ENCODE measurements around the gene IL19.

DNA sequence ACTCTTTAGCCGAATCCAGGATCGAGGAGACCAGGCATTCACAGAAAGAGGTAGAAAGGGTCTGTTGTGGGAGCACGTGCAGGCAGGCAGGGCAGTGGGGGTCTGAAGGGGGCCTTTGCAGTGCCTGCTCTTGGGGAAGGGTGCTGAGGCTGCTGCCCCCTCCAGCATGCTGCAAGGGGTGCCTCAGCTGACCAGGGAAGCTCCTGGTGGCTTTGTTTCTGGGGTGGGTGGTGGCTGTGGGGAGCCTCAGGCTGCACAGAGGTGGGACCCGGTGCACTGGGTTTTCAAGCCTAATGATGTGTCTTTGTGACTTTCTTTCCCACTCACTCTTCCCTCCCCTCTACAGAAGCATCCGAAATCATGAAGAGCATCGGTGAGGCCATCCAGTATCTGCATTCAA lies 41.5 kb upstream of the IL19 start:
- TF ChIP-seq POLR2A (IDR thresholded peaks at IDR 0.05): no peak
- TF ChIP-seq, protein P1, sequence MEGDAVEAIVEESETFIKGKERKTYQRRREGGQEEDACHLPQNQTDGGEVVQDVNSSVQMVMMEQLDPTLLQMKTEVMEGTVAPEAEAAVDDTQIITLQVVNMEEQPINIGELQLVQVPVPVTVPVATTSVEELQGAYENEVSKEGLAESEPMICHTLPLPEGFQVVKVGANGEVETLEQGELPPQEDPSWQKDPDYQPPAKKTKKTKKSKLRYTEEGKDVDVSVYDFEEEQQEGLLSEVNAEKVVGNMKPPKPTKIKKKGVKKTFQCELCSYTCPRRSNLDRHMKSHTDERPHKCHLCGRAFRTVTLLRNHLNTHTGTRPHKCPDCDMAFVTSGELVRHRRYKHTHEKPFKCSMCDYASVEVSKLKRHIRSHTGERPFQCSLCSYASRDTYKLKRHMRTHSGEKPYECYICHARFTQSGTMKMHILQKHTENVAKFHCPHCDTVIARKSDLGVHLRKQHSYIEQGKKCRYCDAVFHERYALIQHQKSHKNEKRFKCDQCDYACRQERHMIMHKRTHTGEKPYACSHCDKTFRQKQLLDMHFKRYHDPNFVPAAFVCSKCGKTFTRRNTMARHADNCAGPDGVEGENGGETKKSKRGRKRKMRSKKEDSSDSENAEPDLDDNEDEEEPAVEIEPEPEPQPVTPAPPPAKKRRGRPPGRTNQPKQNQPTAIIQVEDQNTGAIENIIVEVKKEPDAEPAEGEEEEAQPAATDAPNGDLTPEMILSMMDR (IDR thresholded peaks at IDR 0.05): no peak
